ENCODE results near the gene ARHGEF2.
"Not testable (repeated sequence)": the region's sequence is repeated elsewhere in the genome, so short reads cannot be mapped to it uniquely, and the experiment has no call there.

The ARHGEF2 gene

GRCh38 chr1:155942578-155943141, 35.7 kb downstream of the ARHGEF2 start:
- no peak for DNase-seq (ENCODE audit: low spot score)

DNA sequence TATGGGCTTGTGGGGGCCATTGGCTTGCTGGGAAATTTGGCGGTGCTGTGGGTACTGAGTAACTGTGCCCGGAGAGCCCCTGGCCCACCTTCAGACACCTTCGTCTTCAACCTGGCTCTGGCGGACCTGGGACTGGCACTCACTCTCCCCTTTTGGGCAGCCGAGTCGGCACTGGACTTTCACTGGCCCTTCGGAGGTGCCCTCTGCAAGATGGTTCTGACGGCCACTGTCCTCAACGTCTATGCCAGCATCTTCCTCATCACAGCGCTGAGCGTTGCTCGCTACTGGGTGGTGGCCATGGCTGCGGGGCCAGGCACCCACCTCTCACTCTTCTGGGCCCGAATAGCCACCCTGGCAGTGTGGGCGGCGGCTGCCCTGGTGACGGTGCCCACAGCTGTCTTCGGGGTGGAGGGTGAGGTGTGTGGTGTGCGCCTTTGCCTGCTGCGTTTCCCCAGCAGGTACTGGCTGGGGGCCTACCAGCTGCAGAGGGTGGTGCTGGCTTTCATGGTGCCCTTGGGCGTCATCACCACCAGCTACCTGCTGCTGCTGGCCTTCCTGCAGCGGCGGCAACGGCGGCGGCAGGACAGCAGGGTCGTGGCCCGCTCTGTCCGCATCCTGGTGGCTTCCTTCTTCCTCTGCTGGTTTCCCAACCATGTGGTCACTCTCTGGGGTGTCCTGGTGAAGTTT, 36.4 kb downstream of the ARHGEF2 start:
- DNase-seq (ENCODE audit: low spot score), result no peak

- peak; percentile 58 for DNase-seq (ENCODE audit: low spot score)
Measured at GRCh38 chr1:155940993-155941844, 37.1 kb downstream of the ARHGEF2 start, which contains the start of gene RXFP4. RXFP4 (plus strand) TSS chr1:155941638; CDS start chr1:155941710, 72 bp downstream.

- no peak for DNase-seq (ENCODE audit: low spot score)
Measured at GRCh38 chr1:155940482-155940992, 37.8 kb downstream of the ARHGEF2 start.

DNA sequence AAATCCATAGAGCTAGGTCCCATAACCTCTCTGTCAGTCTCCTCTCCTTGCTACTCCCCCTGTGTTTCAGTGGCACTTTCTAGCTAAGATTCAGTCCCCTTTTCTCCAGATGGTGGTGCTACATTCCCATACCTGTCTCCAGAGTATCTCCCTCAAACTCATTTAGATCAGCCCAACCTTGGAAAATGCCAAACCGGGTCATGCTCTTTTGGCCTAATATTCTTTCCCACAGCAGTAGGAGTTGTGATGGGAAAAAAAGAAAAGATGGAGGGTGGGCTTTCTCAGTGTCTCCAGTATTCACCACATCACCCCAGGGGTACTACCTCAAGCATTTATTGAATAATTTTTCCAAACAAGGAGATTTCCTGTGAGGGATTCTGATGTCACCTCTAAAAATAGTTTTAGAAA, 40.1 kb downstream of the ARHGEF2 start:
- DNase-seq (ENCODE audit: low spot score), result peak; percentile 67

DNA sequence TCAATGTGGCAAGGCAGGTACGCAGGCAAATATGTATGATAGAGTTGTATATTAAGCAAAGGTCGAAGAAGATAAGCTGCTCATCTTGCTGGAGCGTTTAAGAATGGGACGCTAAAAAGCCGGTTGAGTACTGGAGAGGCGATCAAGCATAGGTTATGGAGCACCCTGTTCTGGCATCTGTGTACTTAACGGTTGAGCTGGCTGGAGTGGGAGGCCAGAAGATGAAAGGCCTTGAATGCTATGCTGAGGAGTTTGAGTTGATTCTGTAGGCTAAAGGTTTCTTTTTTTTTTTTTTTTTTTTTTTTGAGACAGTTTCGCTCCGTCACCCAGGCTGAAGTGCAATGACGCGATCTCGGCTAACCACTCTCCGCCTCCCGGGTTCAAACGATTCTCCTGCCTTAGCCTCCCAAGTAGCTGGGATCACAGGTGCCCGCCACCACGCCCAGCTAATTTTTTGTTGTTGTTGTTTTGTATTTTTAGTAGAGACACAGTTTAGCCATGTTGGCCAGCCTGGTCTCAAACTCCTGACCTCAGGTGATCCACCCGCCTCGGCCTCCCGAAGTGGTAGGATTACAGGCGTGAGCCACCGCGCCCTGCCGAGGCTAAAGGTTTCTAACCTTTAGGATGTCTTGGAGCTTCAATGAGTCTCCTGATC, 43.3 kb downstream of the ARHGEF2 start:
- DNase-seq (ENCODE audit: low spot score), result no peak

- peak; percentile 93 for DNase-seq (ENCODE audit: low spot score)
Measured at GRCh38 chr1:155934097-155934935, 44.0 kb downstream of the ARHGEF2 start, which contains the start of gene KHDC4. KHDC4 (minus strand) TSS chr1:155934413; CDS start chr1:155934373, 40 bp downstream.

DNA sequence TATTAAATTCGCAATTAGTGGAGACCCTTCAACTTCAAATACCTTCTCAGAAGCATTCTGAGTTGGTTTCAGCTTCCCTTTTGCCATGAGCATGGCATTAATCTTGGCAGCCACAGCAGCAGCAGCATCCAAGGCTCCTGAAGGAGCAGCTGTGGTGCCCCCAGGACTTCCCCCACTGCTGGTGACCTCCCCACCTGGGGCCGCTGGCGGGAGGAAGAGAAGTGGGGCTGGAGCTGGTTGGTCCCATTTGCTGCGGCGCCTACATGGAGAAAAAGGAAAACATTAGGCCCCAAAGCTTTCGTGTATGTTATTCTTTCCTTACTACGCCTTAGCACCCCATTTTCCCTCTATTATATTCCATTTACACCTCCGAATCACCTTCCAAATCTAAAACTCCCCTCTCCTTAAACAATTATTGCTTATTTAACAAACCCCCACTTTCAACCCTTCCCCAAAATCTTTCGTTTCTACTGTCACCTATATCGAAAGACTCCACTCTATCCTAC, 44.7 kb downstream of the ARHGEF2 start:
- DNase-seq (ENCODE audit: low spot score), result no peak

- no peak for DNase-seq (ENCODE audit: low spot score)
Measured at GRCh38 chr1:155932487-155932886, 45.9 kb downstream of the ARHGEF2 start.

GRCh38 chr1:155932081-155932480, 46.3 kb downstream of the ARHGEF2 start:
- no peak for DNase-seq (ENCODE audit: low spot score)

GRCh38 chr1:155931332-155932038, 46.9 kb downstream of the ARHGEF2 start:
- DNase-seq (ENCODE audit: low spot score), result no peak

GRCh38 chr1:155930725-155931124, 47.6 kb downstream of the ARHGEF2 start:
- not testable (repeated sequence) for DNase-seq (ENCODE audit: low spot score)

DNA sequence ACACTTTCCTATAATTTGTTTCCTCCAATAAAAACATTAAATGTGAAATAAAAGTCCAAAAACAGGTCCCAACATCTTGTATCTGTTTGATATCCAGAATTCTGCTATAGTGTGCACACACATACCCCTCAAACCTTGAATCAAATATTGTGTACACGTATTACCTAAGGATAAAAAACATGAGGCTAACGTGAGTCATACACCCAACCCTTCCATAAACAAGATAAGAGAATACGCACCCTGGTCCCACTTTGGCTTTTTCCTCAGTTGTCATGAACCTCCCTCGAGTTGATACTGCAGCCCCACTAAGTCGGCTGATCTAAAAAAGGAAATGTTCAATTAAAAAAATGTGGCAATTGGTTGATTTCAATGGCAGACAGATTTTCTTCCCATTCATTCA, 49.3 kb downstream of the ARHGEF2 start:
- no peak for DNase-seq (ENCODE audit: low spot score)

GRCh38 chr1:155925506-155925905, 52.8 kb downstream of the ARHGEF2 start:
- no peak for DNase-seq (ENCODE audit: low spot score)

DNA sequence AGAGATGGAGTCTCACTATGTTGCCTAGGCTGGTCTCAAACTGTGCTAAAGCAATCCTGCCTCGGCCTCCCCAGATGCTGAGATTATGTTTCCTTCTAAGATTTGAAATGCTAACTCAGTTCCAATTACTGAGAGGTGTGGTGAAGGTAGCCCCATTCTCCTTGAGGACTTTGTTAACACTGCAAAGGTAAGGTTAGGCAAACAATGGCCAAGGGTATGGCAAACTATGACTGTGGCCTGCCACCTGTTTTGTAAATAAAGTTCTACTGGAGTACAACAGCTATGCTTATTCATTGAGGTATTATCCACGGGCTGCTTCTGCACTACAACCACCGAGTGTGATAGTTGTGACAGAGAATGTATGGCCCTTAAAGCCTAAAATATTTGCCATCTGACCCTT, 57.6 kb downstream of the ARHGEF2 start:
- no peak for DNase-seq (ENCODE audit: low spot score)

GRCh38 chr1:155919801-155920200, 58.5 kb downstream of the ARHGEF2 start:
- no peak for DNase-seq (ENCODE audit: low spot score)

- DNase-seq (ENCODE audit: low spot score), result no peak
Measured at GRCh38 chr1:155918660-155919059, 59.7 kb downstream of the ARHGEF2 start.

GRCh38 chr1:155913969-155914757, 64.2 kb downstream of the ARHGEF2 start:
- DNase-seq (ENCODE audit: low spot score), result no peak

- no peak for DNase-seq (ENCODE audit: low spot score)
Measured at GRCh38 chr1:155912056-155912536, 66.3 kb downstream of the ARHGEF2 start.

Measured in iPS-NIHi11 (cell line).